ENCODE measurements around the gene EIF2A. TPM values are rescaled to one million over a fixed set of nuclear protein-coding genes. Genes with fewer than 3 reads are reported as not detected.

Gene EIF2A
- total and polyA plus RNA-seq, 2 of the 13 experiments (the other 11 are each of a cell fraction or from before 2014, with no cell fraction given): 124 to 139 TPM

DNA sequence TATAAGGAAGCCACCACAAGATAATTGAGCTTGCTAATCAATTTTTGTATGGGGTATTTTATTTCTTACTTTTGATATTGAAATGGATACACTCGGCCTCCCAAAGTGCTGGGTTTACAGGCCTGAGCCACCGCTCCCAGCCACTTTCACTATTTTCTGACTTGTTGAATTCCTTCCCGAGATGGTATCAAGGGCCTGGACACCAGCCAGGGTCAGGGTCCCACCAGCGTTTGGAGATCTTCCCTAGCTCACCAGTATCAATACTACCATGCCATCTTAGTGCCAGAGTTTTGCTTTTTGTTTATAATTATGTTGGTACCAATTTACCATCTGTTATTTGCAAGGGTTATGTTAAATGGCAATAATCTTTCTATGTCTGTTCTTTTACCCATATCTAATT, 51.1 kb downstream of the EIF2A start (continued):
- TF ChIP-seq ETV6 (CRISPR knock-in tag; conservative IDR thresholded peaks at IDR 0.05) (no peak), ZFP36 (IDR thresholded peaks at IDR 0.05; ENCODE audit: borderline replicate concordance, low read depth, low read length, partially characterized antibody) (no peak)

DNA sequence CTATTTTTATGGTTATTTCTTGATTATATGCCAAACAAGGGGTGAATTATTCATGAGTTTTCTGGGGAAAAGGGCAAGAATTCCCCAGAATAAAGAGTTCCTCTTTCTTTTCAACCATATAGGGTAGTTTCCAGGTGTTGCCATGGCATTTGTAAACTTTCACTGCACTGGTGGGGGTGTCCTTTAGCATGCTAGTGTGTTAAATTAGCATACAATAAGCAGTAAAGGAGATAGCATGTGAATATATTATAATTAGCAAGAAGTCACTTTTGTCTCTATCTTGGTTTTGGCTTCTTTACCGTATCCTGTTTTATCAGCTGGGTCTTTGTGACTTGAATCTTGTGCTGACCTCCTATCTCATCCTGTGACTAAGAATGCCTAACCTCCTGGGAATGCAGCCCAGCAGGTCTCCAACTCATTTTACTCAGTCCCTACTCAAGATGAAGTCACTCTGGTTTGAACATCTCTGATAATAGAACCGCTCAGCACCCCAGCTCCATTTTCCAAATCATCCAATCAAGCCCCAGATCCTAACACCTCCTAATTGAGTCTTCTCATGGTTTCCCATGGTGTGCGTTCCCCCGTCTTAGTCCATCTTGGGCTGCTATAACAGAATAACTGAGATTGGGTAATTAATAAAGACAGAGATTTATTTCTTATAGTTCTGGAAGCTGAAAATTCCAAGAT, 53.2 kb downstream of the EIF2A start:
- BruUV-seq (replicated peaks): no TSS peak
- peaks cover 31% of the 10 kb centered on the region for H3K79me2 ChIP-seq (ENCODE audit: insufficient read depth, low read length)
- DNase-seq (ENCODE audit: low spot score) (no peak), FAIRE-seq (no peak), ATAC-seq (no peak)
- no peak for TF ChIP-seq ZNF629 (CRISPR knock-in tag; conservative IDR thresholded peaks at IDR 0.05)
- no peak for TF ChIP-seq ZNF24 (IDR thresholded peaks at IDR 0.05)
- TF ChIP-seq, protein P1, sequence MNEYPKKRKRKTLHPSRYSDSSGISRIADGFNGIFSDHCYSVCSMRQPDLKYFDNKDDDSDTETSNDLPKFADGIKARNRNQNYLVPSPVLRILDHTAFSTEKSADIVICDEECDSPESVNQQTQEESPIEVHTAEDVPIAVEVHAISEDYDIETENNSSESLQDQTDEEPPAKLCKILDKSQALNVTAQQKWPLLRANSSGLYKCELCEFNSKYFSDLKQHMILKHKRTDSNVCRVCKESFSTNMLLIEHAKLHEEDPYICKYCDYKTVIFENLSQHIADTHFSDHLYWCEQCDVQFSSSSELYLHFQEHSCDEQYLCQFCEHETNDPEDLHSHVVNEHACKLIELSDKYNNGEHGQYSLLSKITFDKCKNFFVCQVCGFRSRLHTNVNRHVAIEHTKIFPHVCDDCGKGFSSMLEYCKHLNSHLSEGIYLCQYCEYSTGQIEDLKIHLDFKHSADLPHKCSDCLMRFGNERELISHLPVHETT (CRISPR knock-in tag; conservative IDR thresholded peaks at IDR 0.05): no peak
- TF ChIP-seq, protein P2, sequence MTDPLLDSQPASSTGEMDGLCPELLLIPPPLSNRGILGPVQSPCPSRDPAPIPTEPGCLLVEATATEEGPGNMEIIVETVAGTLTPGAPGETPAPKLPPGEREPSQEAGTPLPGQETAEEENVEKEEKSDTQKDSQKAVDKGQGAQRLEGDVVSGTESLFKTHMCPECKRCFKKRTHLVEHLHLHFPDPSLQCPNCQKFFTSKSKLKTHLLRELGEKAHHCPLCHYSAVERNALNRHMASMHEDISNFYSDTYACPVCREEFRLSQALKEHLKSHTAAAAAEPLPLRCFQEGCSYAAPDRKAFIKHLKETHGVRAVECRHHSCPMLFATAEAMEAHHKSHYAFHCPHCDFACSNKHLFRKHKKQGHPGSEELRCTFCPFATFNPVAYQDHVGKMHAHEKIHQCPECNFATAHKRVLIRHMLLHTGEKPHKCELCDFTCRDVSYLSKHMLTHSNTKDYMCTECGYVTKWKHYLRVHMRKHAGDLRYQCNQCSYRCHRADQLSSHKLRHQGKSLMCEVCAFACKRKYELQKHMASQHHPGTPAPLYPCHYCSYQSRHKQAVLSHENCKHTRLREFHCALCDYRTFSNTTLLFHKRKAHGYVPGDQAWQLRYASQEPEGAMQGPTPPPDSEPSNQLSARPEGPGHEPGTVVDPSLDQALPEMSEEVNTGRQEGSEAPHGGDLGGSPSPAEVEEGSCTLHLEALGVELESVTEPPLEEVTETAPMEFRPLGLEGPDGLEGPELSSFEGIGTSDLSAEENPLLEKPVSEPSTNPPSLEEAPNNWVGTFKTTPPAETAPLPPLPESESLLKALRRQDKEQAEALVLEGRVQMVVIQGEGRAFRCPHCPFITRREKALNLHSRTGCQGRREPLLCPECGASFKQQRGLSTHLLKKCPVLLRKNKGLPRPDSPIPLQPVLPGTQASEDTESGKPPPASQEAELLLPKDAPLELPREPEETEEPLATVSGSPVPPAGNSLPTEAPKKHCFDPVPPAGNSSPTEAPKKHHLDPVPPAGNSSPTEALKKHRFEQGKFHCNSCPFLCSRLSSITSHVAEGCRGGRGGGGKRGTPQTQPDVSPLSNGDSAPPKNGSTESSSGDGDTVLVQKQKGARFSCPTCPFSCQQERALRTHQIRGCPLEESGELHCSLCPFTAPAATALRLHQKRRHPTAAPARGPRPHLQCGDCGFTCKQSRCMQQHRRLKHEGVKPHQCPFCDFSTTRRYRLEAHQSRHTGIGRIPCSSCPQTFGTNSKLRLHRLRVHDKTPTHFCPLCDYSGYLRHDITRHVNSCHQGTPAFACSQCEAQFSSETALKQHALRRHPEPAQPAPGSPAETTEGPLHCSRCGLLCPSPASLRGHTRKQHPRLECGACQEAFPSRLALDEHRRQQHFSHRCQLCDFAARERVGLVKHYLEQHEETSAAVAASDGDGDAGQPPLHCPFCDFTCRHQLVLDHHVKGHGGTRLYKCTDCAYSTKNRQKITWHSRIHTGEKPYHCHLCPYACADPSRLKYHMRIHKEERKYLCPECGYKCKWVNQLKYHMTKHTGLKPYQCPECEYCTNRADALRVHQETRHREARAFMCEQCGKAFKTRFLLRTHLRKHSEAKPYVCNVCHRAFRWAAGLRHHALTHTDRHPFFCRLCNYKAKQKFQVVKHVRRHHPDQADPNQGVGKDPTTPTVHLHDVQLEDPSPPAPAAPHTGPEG (CRISPR knock-in tag; IDR thresholded peaks at IDR 0.05): no peak
- no peak for TF ChIP-seq ZNF382 (CRISPR knock-in tag; IDR thresholded peaks at IDR 0.05; ENCODE audit: borderline replicate concordance)
- no peak for TF ChIP-seq HIVEP1 (CRISPR knock-in tag; IDR thresholded peaks at IDR 0.05)
- no peak for TF ChIP-seq MBNL3 (CRISPR knock-in tag; conservative IDR thresholded peaks at IDR 0.05)
- TF ChIP-seq ZNF562 (CRISPR knock-in tag; IDR thresholded peaks at IDR 0.05; ENCODE audit: borderline replicate concordance): no peak
- intact Hi-C loops (cut with micrococcal nuclease; ENCODE audit: unreplicated experiment): no loop called here
- no peak overlapping the region for H3K9ac ChIP-seq (ENCODE audit: insufficient read depth, low read depth, low read length)
- H3K9me3 ChIP-seq (ENCODE audit: low read length): no peaks in the 10 kb centered on the region
- in situ Hi-C loops (cut with HindIII; ENCODE audit: extremely low pct_ligation_motif_present, low pct_unique_long_range_greater_than_20kb): loop anchor here (5.0 kb wide), 1 partner anchor 52 kb away; the partner anchor contains the start of genes EIF2A and SERP1
- H2AFZ ChIP-seq (ENCODE audit: low read length): no peak overlapping the region
- no peaks in the 10 kb centered on the region for H3K36me3 ChIP-seq (replicated peaks in 1 of 2; ENCODE audit: control insufficient read depth in 1 of 2, insufficient read depth in 2 of 2, low read length in 2 of 2)
- CTCF ChIA-PET (ENCODE audit: low intra/inter-chr PET ratio, low total read pairs): no interaction called here
- 74% methylated on average over 4 of the region's 4 CpGs for WGBS (ENCODE audit: low lambda C conversion rate)
- H3K27ac ChIP-seq (ENCODE audit: extremely low read length, insufficient read depth, low read length): no peak overlapping the region
- H4K20me1 ChIP-seq (ENCODE audit: insufficient read depth, low read length): peaks cover 7% of the 10 kb centered on the region
- no peak overlapping the region for H3K4me2 ChIP-seq (ENCODE audit: low read depth, low read length)
- H3K4me3 ChIP-seq (replicated peaks in 1 of 3; ENCODE audit: insufficient read depth in 1 of 3, low read depth in 2 of 3, low read length in 3 of 3): no peak overlapping the region
- peaks cover 29% of the 10 kb centered on the region for H3K4me1 ChIP-seq (ENCODE audit: insufficient read depth, low read length)
- POLR2A ChIA-PET: no interaction called here
- H3K27me3 ChIP-seq (ENCODE audit: control insufficient read depth in 1 of 2, insufficient read depth in 2 of 2, low read length in 2 of 2): no peaks in the 10 kb centered on the region
